HG02798 (cell line): ENCODE data around the gene SPR.

ENCODE experiments used
- ATAC-seq: cut with Tn5 transposase; IDR thresholded peaks from one replicate; pipeline ENCODE4 v1.9.1; 2021; ENCODE audit warnings: mild to moderate bottlenecking; ENCODE audit not compliant: unreplicated experiment, poor library complexity

The SPR gene

GRCh38 chr2:72927619-72928550 is 40.7 kb downstream of the SPR start:
- ATAC-seq: no peak

GRCh38 chr2:72929010-72929409 is 41.8 kb downstream of the SPR start:
- no peak for ATAC-seq

GRCh38 chr2:72931280-72931910 is 44.2 kb downstream of the SPR start:
- ATAC-seq: no peak

- ATAC-seq: no peak
These were observed 45.0 kb downstream of the SPR start for GRCh38 chr2:72932045-72932740.

GRCh38 chr2:72932805-72933204 is 45.6 kb downstream of the SPR start:
- ATAC-seq: no peak

- no peak for ATAC-seq
These were observed 46.0 kb downstream of the SPR start for GRCh38 chr2:72933207-72933606.

- ATAC-seq: no peak
These were observed 46.5 kb downstream of the SPR start for GRCh38 chr2:72933646-72934151.

GRCh38 chr2:72934683-72935610 is 47.7 kb downstream of the SPR start:
- ATAC-seq: peak; percentile 74

- no peak for ATAC-seq
These were observed 48.4 kb downstream of the SPR start for GRCh38 chr2:72935611-72935957.

- no peak for ATAC-seq
These were observed 49.6 kb downstream of the SPR start for GRCh38 chr2:72936660-72937355.

- no peak for ATAC-seq
These were observed 50.1 kb downstream of the SPR start for GRCh38 chr2:72937356-72937669.

GRCh38 chr2:72938455-72938854 is 51.2 kb downstream of the SPR start:
- ATAC-seq: no peak

- ATAC-seq: no peak
These were observed 53.2 kb downstream of the SPR start for GRCh38 chr2:72940361-72940760.

GRCh38 chr2:72940786-72941185 is 53.6 kb downstream of the SPR start:
- no peak for ATAC-seq
